Ramos (cell line): Measurements from ENCODE around the gene ESRP2.

Experiments
- in situ Hi-C: fragments of 300-500 bp; cut with MboI; formaldehyde crosslinking; loops from one replicate; pipeline ENCODE4 v1.14.3; 2022; ENCODE audit warnings: low sequenced_read_pairs; ENCODE audit not compliant: unreplicated experiment

The ESRP2 gene

DNA sequence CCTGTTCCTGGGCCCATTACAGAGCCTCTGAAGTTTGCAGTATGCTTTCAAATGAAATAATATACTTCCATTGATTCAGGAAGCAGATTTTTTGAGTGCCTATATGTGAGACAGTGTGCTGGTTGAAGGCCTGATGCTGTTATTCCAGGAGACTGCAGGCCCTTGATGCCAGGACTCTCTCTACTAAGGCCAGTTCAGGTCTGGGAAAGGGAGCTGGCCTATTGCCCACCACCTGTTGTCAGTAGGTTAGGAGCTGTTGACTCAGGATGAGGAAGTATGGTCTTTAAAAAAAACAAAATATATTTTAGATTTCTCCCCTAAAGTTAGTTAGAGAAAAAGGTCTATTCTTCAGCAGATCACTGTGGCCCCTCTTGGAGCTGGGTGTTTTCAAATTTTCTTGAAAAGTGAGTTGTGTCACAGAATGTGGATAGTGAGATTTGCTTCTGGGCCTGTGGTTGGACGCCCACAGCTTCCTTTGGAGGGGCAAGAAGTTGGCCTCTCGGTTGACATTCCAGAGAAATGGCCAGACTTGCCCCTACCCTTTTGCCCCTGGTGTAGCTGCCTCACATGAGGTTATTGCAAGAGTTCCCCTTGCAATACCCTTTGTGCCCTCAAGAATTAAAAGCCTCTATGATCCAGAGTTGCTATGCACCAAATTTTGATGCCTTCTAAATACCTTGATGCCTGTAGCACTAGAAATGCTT lies 7.9 kb downstream of the ESRP2 start:
- in situ Hi-C loops, result loop anchor here (10.0 kb wide), 1 partner anchor 343 kb away; the partner anchor contains the start of gene NRN1L

DNA sequence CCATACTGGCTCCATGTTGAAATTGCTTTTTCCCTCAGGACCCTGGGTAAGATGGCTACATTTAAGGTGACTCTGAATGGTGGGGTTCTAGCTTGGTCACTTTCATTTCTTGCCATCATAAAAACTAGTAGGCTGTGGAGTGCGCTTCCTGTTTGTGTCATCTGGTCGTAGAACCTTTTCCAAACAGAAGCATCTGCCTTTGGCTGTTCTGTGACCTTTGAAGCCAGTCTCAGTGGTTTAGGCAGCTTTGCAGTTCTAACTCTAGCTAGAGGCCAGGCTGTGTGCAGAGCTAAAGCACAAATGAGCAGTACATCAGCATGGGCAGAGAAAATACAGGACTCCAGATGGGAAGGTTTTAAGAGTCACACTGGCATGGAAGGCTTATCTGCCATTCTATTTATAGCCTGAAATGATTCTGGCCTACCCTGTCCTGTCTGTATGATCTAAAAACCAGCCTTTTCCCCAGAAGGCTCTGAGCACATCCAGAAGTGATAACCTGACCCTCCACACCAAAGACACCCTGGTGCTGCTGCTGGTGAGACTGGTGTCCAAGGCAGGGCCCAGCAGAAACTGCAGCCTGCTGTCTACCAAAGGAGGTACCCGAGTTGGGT lies 8.6 kb downstream of the ESRP2 start:
- in situ Hi-C loops, result loop anchor here (10.0 kb wide), 1 partner anchor 342 kb away; the partner anchor contains the start of gene NRN1L

DNA sequence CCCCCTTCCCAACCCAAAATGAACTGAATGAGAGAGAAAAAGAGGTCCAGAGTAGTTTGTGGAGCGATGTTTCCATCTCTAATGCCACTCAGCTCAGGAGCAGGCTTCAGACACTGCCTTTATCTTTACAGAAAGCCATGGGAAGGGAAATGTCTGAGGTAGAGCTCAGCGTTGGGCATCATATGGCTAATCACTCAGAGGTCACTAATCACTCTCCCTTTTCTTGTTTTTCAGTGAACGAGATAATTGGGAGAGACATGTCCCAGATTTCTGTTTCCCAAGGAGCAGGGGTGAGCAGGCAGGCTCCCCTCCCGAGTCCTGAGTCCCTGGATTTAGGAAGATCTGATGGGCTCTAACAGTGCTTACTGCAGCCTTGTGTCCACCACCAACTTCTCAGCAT lies 9.8 kb downstream of the ESRP2 start:
- in situ Hi-C loops, result loop anchor here (10.0 kb wide), 1 partner anchor 341 kb away; the partner anchor contains the start of gene NRN1L

DNA sequence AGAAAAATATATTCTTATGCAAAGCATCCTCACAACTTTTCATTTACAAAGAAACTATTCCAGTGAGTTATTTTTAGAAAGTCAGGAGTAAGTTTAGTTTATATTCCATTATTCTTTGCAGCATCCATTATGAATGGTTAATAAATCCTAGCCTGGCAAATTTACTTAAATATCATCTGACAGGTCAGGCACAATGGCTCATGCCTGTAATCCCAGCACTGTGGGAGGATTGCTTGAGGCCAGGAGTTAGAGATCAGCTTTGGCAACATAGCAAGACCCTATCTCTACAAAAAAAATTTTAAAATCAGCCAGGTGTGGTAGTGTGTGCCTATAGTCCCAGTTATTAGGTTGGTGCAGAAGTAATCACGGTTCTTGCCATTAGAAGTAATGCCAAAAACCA lies 12.9 kb downstream of the ESRP2 start:
- in situ Hi-C loops, result loop anchor here (10.0 kb wide), 1 partner anchor 338 kb away; the partner anchor contains the start of gene NRN1L

DNA sequence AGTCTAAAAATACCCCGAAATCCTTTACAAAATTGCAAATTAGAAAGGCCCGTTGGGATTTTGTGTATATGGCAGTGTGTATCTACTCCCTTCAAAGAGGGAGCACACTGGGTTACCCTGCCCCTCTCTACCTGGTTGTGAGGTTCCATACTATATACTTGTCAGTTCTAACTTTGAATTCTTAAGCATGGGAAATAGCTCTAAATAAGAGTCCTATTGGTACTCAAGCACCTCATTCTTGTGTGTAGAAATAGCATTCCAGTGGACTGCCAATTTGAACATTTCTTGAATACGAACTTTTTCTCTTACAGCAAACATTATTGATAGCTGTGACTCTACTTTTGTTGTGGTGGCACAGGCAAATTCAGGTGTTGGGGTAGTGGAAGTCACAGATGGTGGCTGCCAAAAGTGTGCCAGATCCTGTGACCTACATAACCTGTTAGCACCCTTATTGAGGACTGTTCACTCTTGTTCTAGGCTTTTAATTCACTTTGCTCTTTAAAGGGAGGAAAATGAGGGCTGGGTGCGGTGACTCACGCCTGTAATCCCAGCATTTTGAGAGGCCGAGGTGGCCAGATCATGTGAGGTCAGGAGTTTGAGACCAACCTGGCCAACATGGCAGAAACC lies 16.1 kb downstream of the ESRP2 start:
- in situ Hi-C loops, result loop anchor here (10.0 kb wide), 1 partner anchor 335 kb away; the partner anchor contains the start of gene NRN1L

DNA sequence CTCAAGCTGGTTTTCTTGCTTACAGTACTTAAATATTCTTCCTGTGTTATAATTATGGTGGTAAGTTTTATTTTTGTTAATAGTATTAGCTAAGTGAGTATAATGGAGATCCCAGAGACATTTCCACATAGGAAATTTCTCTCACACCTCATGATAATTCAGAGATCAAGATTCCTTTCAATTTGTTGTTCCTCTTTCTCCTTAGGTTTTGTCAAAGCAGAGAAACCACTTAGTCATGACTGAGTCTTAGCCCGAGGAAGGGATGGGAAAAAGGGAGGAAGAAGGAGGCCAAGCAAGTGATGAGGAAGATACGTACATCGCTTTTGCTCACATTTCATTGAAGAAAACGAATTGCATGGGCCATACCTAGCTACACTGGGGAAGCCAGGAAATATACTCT lies 18.4 kb downstream of the ESRP2 start:
- in situ Hi-C loops, result no loop called here

DNA sequence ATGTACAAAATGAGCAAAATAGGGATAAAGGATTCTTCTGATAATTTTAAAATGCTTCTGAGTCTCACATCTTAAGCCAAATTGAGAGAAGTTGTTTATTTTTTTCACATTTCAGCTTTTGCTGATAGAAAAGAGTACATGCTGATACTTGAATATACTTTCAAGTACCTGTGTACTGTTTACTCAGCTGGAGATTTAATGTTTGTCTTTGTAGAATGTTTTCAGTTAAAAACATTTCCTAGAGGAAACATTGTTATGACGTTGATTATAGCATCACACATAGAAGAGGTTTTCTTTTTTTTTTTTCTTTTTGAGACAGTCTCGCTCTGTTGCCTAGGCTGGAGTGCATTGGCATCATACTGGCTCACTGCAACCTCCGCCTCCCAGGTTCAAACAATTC lies 19.7 kb downstream of the ESRP2 start:
- in situ Hi-C loops, result no loop called here

DNA sequence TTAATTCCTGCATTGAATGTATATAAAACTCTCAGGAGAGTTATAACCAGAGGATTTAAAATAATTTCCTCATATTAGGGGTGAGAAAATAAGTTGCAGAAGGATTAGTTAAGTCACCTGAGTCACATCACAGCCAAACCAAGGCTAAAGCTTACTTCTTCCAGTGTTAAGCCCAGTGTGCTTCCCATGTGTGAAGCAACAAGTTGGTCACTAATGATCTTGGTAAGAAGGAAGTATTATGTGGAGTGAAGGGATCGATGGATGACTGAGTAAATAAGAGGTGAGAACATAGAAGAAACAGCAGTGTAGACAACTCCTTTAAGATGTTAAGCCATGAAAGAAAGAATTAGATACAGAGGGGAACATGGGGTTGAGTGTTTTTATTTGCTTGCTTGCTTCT lies 20.6 kb downstream of the ESRP2 start:
- in situ Hi-C loops, result no loop called here

DNA sequence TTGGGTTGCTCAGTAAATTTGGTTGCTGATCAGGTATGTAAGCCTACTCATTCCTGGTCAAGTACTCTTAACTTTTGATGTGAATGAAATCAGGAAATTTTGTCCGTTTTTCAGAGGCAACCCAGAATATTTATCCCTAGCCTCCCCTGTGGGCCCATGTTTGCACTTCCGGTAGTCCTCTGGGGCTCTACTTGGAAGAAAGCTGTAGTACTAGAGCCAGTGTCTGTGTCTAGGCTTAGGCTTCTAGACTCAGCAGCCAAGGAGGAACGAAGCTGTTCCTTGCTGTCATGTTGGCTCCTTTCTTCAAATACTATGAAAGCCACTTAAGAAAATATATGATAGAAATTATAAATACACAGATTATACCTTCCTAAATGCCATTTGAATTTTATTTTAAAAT lies 21.2 kb downstream of the ESRP2 start:
- in situ Hi-C loops, result no loop called here

DNA sequence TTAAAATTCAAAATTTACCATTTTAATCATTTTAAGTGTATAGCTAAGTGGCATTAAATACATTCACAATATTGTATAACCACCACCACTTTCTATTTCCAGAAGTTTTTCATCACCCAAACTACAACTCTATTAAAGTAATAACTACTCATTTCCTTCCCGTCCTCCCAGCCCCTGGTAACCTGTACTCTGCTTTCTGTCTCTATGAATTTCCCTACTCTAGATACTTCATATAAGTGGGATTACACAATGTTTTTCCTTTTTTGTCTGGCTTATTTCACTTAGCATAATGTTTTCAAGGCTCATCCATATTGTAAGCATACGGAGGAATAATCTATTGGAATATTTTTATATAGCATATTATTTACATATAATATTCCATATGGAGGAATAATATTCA lies 29.7 kb downstream of the ESRP2 start:
- in situ Hi-C loops, result no loop called here

DNA sequence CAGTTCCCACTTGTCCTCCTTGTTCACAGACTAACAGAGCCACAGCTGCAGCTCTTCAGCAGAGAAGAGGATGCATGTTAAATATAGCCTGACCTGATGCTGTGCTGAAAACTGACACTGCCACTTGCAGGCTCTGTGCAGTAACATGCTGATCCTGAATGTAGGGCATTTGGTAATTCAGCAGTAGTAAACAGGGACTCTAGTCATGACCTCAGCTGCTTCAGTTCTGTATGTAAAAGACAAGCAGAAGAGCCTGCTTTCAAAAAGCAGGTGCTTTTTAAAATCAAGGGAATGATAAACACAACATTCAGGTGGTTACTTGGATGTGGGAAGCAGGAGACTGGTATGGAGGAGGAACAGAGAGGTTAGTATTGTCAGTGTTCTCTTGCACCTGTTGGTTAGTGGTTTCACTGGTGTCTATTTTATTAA lies 33.8 kb downstream of the ESRP2 start:
- in situ Hi-C loops, result no loop called here

DNA sequence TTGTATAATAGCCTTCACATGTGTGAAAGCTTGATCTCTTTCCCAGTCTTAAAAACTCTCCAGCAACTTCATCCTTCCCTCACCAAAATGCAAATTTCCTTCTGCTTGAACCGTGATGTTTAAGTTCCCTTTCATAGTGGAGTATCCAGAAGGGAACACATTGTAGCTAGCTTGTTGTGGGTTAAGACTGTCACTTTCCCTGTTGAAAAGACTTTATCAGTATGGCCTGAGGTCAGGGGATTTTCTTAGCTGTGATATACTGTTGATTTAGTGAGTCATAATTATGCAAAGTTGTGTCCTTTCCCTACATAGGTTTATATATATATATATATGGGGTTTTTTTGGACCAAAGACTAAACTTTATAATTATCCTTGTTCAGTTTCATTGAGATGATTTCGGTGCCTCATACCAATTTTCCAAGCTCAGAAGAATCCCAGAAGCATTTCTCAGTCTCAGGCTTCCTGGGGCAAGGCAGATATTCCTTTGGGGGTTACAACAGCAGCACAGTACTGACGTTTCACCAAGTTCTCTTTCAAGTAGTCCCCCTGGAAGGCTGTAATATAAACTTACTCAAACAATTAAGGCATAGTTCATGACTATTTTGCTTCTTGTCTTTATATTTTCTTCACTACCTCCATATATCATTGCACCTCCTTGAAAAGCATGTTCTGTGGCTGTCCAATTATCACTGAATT lies 35.7 kb downstream of the ESRP2 start:
- in situ Hi-C loops, result no loop called here

DNA sequence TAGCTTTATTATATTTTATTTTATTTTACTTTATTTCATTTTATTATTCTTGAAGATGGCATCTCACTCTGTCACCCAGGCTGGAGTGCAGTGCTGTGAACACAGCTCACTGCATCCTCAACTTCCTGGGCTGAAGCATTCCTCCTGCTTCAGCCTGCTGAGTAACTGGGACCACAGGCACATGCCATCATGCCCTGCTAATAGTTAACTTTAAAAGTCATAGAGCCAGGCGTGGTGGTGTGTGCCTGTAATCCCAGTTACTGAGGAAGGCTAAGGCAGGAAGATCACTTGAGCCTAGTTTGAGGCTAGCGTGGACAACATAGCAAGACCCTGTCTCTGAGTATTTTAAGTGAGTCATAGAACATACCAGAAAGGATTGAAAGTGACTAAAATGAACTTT lies 38.7 kb downstream of the ESRP2 start:
- in situ Hi-C loops, result no loop called here

DNA sequence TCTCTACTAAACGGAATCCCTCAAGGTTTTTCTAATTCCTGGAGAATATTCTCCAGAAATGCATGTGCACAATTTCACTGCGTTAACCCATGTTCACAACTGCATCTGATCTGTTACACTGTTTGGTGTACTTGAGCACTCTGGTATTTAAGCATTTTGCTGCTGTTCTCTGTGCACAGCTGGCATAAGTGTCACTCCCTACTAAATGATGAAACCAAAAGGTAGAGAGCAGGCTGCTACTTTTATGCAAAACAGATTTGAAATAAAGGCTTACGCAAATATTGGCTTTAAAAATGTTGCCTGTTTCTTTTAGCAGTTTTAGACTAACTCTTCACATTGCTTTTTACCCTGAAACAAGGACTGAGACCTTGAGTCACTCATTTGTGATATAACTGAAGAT lies 41.7 kb downstream of the ESRP2 start:
- in situ Hi-C loops, result no loop called here

DNA sequence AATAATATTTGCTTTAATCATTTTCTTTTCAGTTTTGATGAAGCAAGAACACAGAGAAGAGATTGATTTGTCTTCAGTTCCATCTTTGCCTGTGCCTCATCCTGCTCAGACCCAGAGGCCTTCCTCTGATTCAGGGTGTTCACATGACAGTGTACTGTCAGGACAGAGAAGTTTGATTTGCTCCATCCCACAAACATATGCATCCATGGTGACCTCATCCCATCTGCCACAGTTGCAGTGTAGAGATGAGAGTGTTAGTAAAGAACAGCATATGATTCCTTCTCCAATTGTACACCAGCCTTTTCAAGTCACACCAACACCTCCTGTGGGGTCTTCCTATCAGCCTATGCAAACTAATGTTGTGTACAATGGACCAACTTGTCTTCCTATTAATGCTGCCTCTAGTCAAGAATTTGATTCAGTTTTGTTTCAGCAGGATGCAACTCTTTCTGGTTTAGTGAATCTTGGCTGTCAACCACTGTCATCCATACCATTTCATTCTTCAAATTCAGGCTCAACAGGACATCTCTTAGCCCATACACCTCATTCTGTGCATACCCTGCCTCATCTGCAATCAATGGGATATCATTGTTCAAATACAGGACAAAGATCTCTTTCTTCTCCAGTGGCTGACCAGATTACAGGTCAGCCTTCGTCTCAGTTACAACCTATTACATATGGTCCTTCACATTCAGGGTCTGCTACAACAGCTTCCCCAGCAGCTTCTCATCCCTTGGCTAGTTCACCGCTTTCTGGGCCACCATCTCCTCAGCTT lies 45.0 kb downstream of the ESRP2 start:
- in situ Hi-C loops, result no loop called here

DNA sequence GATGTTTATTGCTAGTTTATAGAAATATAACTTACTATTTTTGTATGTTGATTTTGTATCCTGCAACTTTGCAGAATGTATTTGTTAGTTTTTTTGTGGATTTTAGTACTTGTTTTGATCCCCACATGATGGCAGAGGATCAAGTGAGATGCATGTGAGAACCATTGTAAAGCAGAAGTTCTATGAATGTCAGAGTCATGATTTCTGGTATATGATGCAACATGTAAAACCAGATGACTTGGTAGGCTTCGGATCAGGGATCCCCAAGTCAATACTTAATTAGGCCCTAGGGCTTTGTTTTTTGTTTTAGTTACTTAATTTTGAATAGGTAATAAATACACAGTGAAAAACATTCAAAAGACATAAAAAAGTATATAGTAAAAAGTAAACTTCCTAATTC lies 45.8 kb downstream of the ESRP2 start:
- in situ Hi-C loops, result no loop called here

DNA sequence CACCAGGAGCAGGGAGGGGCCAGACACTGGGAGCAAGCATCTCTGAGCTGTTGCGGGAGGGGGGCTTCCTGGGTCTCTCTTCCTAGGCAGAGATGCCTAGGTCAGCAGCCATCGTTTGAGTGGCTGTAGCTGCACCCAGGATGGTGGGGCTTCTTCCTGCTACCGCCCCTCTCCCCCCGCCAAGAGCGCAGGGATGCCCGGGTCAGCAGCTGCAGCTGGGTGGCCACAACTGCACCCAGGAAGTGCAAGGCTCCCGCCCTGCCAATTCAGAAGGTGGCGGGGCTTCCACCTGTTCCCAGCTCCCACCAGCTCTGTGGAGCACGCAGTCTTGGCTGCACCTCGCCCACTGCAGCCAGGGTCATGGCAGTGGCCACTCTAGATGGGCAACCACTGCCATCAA lies 47.8 kb downstream of the ESRP2 start:
- in situ Hi-C loops, result no loop called here

DNA sequence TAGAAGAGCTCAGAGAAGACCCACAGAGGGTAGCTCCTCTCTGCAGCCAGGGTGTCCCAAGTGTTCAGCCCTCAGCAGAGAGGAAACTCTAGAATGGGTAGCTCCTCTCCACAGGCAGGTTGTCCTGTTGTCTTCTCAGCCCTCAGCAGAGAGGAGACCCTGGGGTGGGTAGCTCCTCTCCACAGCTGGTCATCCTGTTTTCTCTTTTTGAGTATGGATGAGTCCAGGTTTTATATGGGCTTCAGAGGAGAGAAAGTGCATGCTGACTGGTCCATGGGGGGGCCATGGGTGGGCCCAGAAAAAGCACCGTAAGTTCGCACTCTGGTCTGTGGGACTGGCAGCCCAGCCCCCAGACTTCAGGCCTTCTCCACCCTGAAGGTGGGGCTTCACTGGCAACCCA lies 48.4 kb downstream of the ESRP2 start:
- in situ Hi-C loops, result no loop called here

DNA sequence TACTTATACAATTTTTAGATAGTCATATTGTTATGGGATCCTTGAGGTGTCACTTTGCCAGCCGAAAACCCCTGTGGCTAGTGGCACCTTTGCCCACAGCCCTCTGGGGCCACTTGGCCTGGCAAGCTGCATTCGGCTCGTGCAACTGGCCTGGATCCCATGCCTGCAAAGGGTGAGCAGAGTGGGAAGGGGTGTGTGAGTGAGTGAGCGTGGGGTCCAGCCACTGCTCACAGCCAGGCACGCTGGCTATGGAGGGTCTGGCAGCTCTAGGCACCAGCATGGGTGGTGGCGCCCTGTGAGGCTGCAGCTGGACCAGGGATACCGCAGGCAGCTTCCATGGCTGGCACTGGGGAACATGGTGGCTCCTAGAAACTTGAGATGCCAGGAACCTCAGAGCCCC lies 49.0 kb downstream of the ESRP2 start:
- in situ Hi-C loops, result no loop called here

DNA sequence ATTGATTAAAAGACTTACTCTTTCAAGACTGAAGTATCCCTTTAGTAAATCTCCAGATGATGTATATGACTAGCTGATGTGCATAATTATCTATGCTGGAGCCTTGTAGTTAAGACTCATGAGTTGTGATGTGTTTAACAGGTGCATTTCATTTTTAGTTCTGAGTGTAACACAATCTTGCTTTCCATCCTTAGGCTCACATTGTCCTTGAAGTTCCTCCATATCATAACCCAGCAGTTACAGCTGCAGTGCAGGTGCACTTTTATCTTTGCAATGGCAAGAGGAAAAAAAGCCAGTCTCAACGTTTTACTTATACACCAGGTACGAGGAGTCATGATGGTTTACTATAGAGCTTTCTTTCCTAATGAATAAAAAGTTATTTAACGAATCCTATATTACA lies 52.9 kb downstream of the ESRP2 start:
- in situ Hi-C loops, result no loop called here
